Fibroblast of villous mesenchyme (primary cell): ENCODE data around the gene MINDY4. TPM values are rescaled to one million over a fixed set of nuclear protein-coding genes. Genes with fewer than 3 reads are reported as not detected.
A peak's percentile ranks its signal among the peaks of the same experiment; 100 is the strongest.

Experiments used
- DNase-seq: peaks from one replicate; pipeline ENCODE4 v3.0.0-alpha.2; 2010; ENCODE audit warnings: low read depth
- H3K4me3 ChIP-seq: 2 replicates; pipeline ENCODE4 v1.5.1; 2011; ENCODE audit warnings: low read depth, mild to moderate bottlenecking, low read length
- CTCF ChIP-seq: IDR thresholded peaks from 2 replicates; pipeline ENCODE4 v1.5.1; 2012; ENCODE audit warnings: low read depth, mild to moderate bottlenecking, low read length; ENCODE audit not compliant: insufficient read depth
- total RNA-seq: library from RNA; depleted of rRNA; stranded (reverse); fragments of >200 nt; gene quantifications from 2 replicates; pipeline ENCODE4 v1.2.3, GENCODE V29; 2012

Gene MINDY4
- total RNA-seq, 1 donor = 17.3 TPM

DNA sequence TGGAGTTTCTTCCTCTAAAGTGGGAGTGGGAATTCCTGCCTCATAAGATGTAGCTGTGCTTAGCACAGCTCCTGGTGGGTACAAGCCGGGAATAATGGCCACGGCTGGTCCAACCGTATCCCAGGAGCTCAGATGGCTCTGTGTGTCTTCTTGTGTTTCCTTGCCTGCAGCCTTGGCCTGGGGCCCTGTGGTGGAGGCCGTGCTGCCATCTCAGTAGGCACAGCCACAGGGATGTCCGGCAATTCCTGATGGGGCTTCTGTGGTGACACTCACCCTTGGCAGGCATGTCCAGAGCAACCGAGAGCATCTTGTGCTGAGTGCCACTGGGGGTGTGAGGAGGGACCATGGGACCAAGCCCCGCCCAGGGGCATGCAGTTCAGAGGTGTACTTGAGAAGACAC lies 90.4 kb downstream of the MINDY4 start:
- H3K4me3 ChIP-seq = no peak overlapping the region
- DNase-seq = no peak
- no peak for TF ChIP-seq CTCF

DNA sequence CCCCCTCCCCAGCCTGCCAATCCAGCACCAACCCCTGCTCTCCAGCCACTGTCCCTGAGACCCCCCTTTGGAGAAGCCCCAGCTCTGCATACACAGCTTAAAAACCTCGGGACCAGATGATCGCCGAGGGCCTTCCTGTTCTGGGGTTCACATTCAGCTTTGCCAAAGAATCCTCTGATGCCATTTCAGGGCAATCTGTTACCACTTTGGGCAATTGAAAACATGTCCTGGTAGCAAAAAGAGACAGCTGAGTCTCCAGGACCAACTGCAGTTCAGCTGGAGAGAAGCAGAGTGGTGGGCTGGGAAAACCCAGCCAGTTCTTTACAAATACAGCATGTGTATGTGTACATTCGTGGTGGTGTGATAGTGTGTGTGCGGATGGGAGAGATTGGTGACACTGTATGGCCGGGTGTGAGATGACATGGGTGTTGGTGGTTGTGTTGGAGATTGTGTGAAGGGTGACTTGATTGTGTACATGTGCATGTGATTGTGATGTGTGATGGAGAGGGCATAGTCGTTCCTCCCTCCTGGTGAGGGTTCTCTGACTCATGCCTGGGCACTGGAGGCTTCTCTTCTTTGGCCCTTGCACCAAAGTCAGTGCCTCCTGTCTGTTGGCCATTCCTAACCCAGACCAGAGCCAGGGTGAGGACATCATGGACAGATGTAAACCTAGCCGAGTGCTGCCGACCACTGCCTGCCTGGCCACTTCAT lies 91.9 kb downstream of the MINDY4 start:
- no peak for TF ChIP-seq CTCF
- no peak for DNase-seq

DNA sequence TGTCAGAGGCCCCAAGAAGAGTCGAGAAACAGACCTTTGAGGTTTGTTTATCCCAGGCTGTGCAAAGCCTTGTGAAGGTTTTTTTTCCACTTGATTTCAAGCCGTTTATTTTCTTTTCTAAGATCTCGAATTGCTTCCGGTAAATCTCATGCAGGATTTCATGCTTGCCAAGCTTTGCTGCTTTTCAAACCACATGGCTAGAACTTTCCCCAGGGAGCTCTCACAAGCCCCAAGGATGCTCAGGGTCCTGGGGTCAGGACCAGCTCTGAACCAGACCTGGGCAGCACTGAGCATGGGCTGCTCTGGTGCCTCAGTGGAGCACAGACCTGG lies 92.5 kb downstream of the MINDY4 start:
- H3K4me3 ChIP-seq = no peak overlapping the region
- DNase-seq = peak; percentile 20
- TF ChIP-seq CTCF = no peak

More for the DNA sequence above, 91.9 kb downstream of the MINDY4 start:
- no peak overlapping the region for H3K4me3 ChIP-seq

DNA sequence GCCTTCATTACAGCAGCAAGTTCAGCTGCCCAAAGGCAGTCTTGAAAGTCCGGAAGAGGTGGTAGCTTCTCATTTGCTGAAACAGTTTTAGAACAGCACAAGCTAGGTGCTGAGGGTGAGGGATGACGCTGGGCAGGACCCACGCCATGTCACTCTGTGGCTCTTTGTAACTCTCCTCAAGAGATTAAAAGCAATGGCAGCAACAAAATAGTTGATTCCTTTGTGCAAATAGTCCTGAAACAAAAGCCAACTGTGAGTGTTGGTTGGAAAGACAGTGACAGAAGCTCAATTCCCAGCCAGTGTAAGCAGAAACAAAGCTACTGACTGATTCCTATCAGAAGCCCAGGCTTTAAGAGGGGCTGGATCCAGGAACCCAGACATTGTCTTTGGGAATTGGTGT lies 92.9 kb downstream of the MINDY4 start:
- no peak for TF ChIP-seq CTCF
- no peak overlapping the region for H3K4me3 ChIP-seq
- no peak for DNase-seq

DNA sequence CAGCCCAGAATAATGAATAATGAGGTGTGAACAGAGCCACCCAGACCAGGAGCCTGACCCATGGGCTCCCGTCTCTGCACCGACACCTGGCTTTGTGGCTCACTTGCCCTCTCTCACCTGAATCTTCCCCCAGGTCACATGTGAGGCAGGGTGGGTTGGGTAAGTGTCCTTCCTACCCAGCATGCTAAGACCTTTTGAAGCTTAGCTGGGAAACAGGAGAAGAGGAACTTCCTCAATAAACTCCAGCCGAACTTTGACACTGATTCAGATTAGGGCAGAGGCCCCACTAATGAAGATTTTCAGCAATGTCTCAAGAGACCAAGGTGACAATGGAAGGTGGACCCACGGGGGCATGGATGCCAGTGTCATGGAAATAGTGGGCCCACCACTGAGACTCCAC lies 93.9 kb downstream of the MINDY4 start:
- H3K4me3 ChIP-seq = no peak overlapping the region
- TF ChIP-seq CTCF = no peak
- no peak for DNase-seq

GRCh38 chr7:30865821-30866220 lies 94.6 kb downstream of the MINDY4 start:
- TF ChIP-seq CTCF = no peak

GRCh38 chr7:30866939-30867338 lies 95.7 kb downstream of the MINDY4 start:
- DNase-seq = no peak
- no peak for TF ChIP-seq CTCF
- H3K4me3 ChIP-seq = no peak overlapping the region

More at GRCh38 chr7:30865821-30866220, 94.6 kb downstream of the MINDY4 start:
- H3K4me3 ChIP-seq = no peak overlapping the region
- DNase-seq = no peak
